Measurements from ENCODE around the gene TAF4.

GRCh38 chr20:62028384-62028783 lies 37.3 kb downstream of the TAF4 start:
- TF ChIP-seq, protein P1, sequence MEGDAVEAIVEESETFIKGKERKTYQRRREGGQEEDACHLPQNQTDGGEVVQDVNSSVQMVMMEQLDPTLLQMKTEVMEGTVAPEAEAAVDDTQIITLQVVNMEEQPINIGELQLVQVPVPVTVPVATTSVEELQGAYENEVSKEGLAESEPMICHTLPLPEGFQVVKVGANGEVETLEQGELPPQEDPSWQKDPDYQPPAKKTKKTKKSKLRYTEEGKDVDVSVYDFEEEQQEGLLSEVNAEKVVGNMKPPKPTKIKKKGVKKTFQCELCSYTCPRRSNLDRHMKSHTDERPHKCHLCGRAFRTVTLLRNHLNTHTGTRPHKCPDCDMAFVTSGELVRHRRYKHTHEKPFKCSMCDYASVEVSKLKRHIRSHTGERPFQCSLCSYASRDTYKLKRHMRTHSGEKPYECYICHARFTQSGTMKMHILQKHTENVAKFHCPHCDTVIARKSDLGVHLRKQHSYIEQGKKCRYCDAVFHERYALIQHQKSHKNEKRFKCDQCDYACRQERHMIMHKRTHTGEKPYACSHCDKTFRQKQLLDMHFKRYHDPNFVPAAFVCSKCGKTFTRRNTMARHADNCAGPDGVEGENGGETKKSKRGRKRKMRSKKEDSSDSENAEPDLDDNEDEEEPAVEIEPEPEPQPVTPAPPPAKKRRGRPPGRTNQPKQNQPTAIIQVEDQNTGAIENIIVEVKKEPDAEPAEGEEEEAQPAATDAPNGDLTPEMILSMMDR (conservative IDR thresholded peaks at IDR 0.05 in 1 of 2, IDR thresholded peaks at IDR 0.05 in 1 of 2; ENCODE audit: low read depth in 1 of 2, low read length in 2 of 2) = no peak
- TF ChIP-seq EZH2 (IDR thresholded peaks at IDR 0.05; ENCODE audit: low read length, missing control alignments) = no peak

All from fibroblast of lung (primary cell).